ENCODE results near the gene BLOC1S2. TPM values are rescaled to one million over a fixed set of nuclear protein-coding genes. Genes with fewer than 3 reads are reported as not detected.

The BLOC1S2 gene
- total and polyA plus RNA-seq, 2 of the 8 experiments (the other 6 are each of a cell fraction or from before 2014, with no cell fraction given): 25.1 to 50.6 TPM

Small RNA genes lying within 50 kb of the gene (small RNA-seq; reads per million reads assigned to genes)
- not detected for gene RNU6-422P (ENCODE audit: insufficient read depth)
- not detected for gene SNORA12 (ENCODE audit: insufficient read depth)

Other genes starting within 250 kb of the BLOC1S2 start
- 0.15 TPM in 1 of 2 replicates, not detected in the other for gene CPN1, start 204.8 kb downstream of the BLOC1S2 start, total RNA-seq (2021; fragmentation: NEBNext Ultra II Directional; extraction: Animal tissue kit (Norgen Biotek cat#: 25700))
- gene CPN1, start 204.8 kb downstream of the BLOC1S2 start, polyA plus RNA-seq (2011; rRNA removed): 0.20 and 0.61 TPM in 2 replicates
- gene ERLIN1, start 100.7 kb downstream of the BLOC1S2 start, total RNA-seq (2021; fragmentation: NEBNext Ultra II Directional; extraction: Animal tissue kit (Norgen Biotek cat#: 25700)): 32.0 and 32.2 TPM in 2 replicates
- gene ERLIN1, start 100.7 kb downstream of the BLOC1S2 start, polyA plus RNA-seq (2011; rRNA removed): 12.4 and 16.5 TPM in 2 replicates
- gene CHUK, start 57.1 kb downstream of the BLOC1S2 start, total RNA-seq (2021; fragmentation: NEBNext Ultra II Directional; extraction: Animal tissue kit (Norgen Biotek cat#: 25700)): 19.3 and 19.4 TPM in 2 replicates
- 3.0 and 5.9 TPM in 2 replicates for gene CHUK, start 57.1 kb downstream of the BLOC1S2 start, polyA plus RNA-seq (2011; rRNA removed)
- 29.9 and 30.1 TPM in 2 replicates for gene CWF19L1, start 19.0 kb downstream of the BLOC1S2 start, total RNA-seq (2021; fragmentation: NEBNext Ultra II Directional; extraction: Animal tissue kit (Norgen Biotek cat#: 25700))
- gene CWF19L1, start 19.0 kb downstream of the BLOC1S2 start, polyA plus RNA-seq (2011; rRNA removed): 8.2 and 11.1 TPM in 2 replicates
- 0.17 and 0.20 TPM in 2 replicates for gene PKD2L1, start 43.5 kb upstream of the BLOC1S2 start, total RNA-seq (2021; fragmentation: NEBNext Ultra II Directional; extraction: Animal tissue kit (Norgen Biotek cat#: 25700))
- 0.20 and 0.33 TPM in 2 replicates for gene PKD2L1, start 43.5 kb upstream of the BLOC1S2 start, polyA plus RNA-seq (2011; rRNA removed)
- gene SCD, start 60.6 kb upstream of the BLOC1S2 start, total RNA-seq (2021; fragmentation: NEBNext Ultra II Directional; extraction: Animal tissue kit (Norgen Biotek cat#: 25700)): 604 and 621 TPM in 2 replicates
- gene SCD, start 60.6 kb upstream of the BLOC1S2 start, polyA plus RNA-seq (2011; rRNA removed): 372 and 397 TPM in 2 replicates
- 0.34 and 0.67 TPM in 2 replicates for gene WNT8B, start 176.3 kb upstream of the BLOC1S2 start, total RNA-seq (2021; fragmentation: NEBNext Ultra II Directional; extraction: Animal tissue kit (Norgen Biotek cat#: 25700))
- gene WNT8B, start 176.3 kb upstream of the BLOC1S2 start, polyA plus RNA-seq (2011; rRNA removed): 0.20 and 0.71 TPM in 2 replicates
- 3.0 and 4.1 TPM in 2 replicates for gene SEC31B, start 233.2 kb upstream of the BLOC1S2 start, total RNA-seq (2021; fragmentation: NEBNext Ultra II Directional; extraction: Animal tissue kit (Norgen Biotek cat#: 25700))
- gene SEC31B, start 233.2 kb upstream of the BLOC1S2 start, polyA plus RNA-seq (2011; rRNA removed): 5.3 and 5.6 TPM in 2 replicates
- gene NDUFB8, start 243.2 kb upstream of the BLOC1S2 start, total RNA-seq (2021; fragmentation: NEBNext Ultra II Directional; extraction: Animal tissue kit (Norgen Biotek cat#: 25700)): 175 and 189 TPM in 2 replicates
- 445 and 455 TPM in 2 replicates for gene NDUFB8, start 243.2 kb upstream of the BLOC1S2 start, polyA plus RNA-seq (2011; rRNA removed)
- gene HIF1AN, start 249.3 kb upstream of the BLOC1S2 start, total RNA-seq (2021; fragmentation: NEBNext Ultra II Directional; extraction: Animal tissue kit (Norgen Biotek cat#: 25700)): 59.7 and 62.8 TPM in 2 replicates
- gene HIF1AN, start 249.3 kb upstream of the BLOC1S2 start, polyA plus RNA-seq (2011; rRNA removed): 10.9 TPM in 2 replicates